Left renal pelvis (tissue), 4 donors: ENCODE measurements around the gene MPHOSPH9. TPM values are rescaled to one million over a fixed set of nuclear protein-coding genes. Genes with fewer than 3 reads are reported as not detected.

Source experiments
- DNase-seq, 4 donors: peaks; one replicate each; pipeline ENCODE4 v3.0.0-alpha.2; 2013; ENCODE audit warnings: low read depth in 4 of 4, low spot score in 3 of 4
- polyA plus RNA-seq, 4 donors: library from polyadenylated mRNA; unstranded; fragments of 120-200 nt; gene quantifications; one replicate each; pipeline ENCODE4 v1.2.1, GENCODE V29; 2013; ENCODE audit not compliant: insufficient read length in 4 of 4

The MPHOSPH9 gene
- polyA plus RNA-seq, 4 donors, result 26.5 to 34.8 (median 33.0) TPM

DNA sequence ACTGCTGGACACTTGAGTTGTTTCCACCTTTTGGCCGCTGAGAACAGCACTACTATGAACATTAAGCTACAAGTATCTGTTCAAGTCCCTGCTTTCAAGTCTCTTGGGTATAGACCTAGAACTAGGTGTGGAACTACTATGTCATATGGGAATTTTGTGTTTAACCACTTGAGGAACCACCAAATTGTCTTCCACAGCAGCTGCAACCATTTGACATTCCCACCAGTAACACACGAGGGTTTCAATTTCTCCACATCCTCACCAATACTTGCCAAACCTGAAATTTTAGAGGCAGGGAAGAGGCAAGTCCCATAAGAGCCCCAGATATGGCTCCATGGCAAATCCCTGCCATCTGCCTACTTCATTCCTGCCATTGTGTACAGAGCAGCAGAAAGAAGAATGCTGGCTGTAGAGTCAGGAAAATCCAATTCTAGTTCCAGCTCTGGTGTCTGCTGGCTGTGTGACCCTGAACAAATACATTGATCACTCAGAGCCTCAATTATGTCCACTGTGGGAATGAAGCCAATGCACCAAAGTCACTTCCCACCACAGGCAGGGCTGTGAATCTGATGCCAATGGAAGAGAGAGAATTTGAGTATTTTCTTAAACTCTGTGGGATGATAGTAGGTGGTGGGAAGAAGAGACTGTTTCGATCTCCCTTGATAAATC lies 99.9 kb downstream of the MPHOSPH9 start:
- no peak for DNase-seq

DNA sequence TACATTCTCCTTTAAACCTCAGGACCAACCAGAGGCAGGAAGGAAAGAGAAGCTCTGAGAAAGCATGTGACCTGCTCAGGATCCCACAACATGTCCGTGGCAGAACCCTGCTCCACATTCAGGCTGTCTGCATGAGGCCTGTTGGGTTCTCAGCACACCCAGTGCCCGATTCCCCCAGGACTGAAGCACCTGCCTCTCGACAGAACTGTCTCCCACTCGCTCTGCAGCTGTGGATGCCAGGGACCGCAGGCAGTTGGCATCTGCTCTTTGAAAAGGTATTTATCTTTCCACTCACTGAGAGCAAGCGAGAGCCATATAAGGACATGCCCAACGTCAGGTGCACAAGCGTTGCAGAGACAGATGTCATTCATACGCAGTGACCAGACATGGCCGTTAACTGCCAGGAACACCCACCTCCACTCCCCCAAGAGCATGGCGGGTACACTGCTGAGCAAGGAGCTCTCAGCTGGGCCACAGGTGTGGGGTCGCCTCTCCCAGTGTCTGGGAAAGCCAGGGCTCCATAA lies 101.0 kb downstream of the MPHOSPH9 start:
- DNase-seq, result no peak

DNA sequence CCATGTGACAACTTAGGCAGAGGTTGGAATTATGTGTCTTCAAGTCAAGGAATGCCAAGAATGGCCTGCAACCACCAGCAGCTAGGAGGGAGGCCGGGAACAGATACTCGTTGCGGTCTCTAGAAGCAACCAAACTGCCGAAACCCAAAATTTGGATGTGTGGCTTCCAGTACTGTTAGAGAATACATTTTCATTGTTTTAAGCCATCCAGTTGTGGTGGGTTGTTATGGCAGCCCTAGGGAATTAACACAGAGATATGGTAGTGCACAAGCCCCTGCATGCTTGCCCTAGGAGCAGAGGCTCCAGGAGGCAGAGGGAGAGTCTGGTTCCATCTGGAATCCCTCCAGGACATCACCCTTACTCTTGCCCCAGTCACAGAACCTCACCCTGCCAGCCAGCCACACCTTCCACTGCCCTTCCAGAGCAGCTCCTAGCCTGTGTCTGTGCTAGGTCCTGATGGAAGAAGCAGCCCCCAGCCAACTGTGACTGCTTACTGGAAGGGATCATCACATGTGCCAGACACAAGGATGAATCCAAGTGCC lies 101.6 kb downstream of the MPHOSPH9 start:
- no peak for DNase-seq

GRCh38 chr12:123129621-123130020 lies 103.3 kb downstream of the MPHOSPH9 start:
- no peak for DNase-seq

DNA sequence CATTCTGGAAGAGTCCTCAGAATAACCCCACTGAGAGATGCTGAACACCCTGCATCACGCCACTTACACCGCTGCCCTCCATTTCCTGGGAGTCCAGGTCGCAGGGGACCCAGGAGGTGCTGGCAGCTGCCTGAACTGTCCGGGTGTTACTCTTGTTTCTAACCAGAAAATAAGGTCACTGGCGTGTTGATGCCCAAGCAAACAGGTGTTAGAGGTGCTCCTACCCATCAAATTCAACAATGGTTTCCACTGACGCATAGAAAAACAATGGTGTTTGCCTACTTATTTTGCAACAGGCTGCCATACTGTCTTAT lies 105.8 kb downstream of the MPHOSPH9 start:
- DNase-seq, result no peak

- DNase-seq, result no peak
Observed at GRCh38 chr12:123126294-123127181, 106.4 kb downstream of the MPHOSPH9 start.

DNA sequence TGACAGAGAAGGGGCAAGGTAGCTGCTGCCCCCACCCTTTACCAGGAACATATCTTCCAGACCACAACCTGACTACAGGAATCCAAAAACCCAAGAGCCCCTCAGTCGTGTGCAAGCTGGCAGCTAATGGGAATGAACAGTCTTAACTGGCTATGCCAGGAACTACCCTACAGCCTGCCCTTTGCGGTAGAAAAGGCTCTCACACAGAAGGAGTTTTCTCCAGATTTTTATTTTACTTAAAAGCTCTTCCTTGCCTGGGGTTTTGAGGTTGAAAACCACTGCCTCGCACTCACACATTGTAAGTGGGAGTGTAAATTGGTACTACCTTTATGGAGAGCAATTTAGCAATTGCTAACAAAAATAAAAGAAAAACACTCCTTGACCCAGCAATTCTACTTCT lies 110.3 kb downstream of the MPHOSPH9 start:
- no peak for DNase-seq

DNA sequence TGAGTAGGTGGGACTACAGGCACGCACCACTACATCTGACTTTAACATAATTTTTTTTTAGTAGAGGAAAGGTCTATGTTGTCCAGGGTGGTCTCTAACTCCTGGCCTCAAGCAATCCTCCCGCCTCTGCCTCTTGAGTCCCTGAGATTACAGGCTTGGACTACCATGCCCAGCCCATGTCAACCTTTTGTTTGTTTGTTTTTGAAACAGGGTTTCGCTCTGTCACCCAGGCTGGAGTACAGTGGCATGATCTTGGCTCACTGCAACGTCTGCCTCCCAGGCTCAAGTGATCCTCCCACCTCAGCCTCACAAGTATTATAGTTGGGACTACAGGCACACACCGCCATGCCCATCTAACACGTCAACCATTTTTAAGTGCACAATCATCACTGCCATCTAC lies 111.3 kb downstream of the MPHOSPH9 start:
- DNase-seq, result no peak

DNA sequence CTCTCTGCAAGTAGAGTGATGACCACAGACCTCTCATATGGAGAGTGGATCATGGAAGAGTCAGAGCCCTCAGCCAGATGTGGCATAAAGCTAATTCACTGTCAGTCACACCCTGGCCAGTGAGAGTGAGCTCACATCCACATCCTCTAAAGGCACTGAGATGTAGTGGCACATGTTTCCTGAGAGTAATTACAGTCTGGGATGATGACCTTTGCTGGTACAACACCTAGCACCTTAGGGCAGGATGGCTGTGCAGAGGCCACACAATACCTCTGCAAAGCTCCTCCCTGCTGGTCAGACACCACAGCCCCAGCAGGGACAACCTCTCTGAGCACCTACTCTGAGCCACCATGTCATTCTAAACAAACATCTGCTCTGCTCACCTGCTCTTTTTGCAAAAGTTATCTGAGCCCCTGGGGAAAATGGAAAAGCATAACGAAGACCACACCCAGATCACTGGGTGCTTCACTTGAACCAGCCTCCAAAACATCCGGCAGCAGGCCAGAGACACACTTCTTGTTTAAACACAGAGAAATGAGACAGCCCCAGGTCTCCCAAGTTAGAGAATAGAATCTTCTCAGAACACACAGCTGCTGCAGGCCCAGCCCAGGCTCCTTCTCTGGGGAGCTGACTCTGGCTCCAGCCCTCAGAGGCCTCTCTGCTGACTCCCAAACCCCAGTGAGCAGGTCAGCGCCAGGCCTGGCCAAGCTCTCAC lies 112.3 kb downstream of the MPHOSPH9 start:
- no peak for DNase-seq

DNA sequence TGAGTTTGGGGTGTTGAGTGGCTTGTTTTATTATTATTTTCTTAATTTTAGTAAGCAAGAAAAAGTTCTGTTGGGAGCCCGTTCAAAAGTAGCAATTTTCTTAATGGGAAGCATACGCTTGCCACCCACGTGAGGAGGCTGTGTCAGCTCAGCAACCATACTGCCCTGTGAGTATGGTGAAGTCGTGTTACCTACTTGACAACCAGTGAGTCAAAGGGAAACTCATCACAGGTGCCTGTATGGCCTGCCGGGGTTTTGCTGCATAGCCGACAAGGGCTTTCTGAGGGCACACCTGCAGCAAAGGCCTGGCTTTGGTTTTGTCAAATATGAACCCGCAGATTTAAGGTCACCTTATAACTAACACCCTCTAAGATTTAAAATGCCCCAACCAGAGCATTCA lies 113.1 kb downstream of the MPHOSPH9 start:
- no peak for DNase-seq

DNA sequence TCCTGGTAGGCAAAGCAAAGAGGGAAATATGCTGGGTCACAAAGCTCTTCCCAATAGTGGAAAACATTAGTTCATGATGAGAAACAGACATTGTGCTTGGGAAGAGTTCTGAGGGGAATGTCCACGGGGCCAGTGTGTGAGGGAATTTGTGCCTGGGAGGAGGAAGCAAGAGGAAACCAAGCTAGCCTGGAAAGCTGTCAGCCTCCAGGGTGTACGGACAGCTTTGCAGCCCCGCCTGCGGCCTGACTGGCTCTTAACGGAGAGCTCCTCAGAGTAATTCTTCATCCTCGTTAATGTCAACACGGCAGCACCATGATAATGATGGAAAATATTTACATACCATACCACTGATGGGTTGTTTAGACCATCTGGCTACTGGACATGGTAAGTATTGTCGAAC lies 114.4 kb downstream of the MPHOSPH9 start:
- no peak for DNase-seq

DNA sequence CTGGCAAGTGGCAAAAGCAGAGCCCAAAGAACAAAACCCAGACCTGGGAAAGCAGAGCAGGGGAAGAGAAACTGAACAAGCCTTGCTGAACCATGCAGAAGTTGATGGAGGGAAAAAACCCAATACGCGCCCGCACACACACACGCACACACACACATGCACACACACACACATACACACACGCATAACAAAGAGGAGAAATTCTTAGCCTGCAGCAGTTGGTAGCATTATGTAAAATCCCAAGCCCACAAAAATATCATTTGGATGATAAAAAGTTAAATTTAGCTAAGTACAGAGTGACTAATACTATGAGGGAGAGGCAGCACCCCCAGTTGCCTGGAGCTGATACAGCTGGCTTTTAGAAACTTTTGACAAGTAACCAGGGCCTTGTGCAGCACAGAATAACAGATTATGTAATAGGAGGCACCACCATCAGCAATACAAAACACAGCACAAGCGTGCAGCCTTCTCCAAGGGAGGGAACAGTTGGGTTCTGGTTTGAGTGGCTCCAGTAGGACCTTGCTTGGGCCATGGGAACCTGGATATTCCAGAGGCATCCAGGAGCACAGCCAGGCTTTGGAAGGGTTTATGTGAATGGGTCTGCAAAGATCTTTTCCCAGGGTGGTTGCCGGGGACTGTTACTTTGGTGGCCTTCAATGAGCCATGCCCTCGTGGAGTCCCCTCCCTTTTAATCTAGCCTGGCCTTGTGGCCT lies 117.4 kb downstream of the MPHOSPH9 start:
- DNase-seq, result no peak

DNA sequence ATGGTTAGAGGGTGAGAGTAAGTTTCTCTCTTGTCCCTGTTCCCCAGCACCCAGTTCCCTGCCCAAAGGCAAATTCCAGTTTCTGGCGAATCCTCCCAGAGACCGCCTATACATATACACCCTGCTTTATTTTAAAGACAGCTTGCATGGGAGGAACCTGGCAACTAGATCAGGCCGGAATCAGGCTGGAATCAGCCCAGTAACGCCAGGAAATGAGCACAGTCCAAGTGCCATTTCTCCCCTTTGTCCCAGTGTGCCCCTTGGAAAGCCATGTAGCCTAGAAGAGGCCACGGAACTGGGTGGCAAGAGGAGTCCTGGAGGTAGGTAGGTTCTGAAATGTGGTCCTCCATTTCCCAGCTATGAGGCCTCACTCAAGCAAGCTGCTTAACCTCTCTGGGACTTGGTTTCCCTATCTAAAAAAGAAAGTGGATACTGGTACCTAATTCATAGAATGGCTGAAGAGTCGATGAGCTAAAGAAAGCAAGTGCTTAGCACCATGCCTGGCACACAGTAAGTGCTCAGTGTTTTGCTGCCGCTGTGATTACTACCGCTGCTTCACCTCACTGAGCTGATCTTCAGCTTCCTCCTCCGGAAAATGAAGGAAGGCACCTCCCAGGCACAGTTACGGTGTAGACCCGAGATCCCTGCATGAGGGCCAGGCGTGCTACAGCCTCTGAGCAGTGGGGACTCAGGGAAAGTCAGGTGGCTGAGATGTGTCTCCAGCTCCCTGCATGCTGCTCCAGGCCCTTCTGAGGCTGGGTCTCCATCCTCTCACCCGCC lies 118.4 kb downstream of the MPHOSPH9 start:
- no peak for DNase-seq

DNA sequence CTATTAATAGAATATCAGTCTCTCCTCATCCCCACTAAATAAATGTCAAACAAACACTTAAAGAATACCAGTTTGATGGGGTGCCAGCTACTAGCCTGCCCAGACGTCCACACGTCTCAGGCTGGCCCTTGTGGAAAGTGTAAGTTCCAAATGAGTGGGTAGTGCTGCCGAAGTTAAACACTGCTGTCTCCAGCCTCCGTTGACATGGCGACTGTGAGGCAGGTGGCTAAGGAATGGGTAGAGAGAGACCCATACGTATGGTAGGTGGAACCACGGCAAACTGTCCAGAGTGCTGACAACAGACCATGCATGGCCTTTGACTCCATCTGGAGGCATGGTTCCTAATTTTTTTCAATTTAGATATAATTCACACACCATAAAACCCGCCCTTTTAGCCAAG lies 119.9 kb downstream of the MPHOSPH9 start:
- DNase-seq, result no peak

- no peak for DNase-seq
Observed at GRCh38 chr12:123111498-123112165, 121.3 kb downstream of the MPHOSPH9 start.

GRCh38 chr12:123109319-123109772 lies 123.6 kb downstream of the MPHOSPH9 start:
- no peak for DNase-seq

DNA sequence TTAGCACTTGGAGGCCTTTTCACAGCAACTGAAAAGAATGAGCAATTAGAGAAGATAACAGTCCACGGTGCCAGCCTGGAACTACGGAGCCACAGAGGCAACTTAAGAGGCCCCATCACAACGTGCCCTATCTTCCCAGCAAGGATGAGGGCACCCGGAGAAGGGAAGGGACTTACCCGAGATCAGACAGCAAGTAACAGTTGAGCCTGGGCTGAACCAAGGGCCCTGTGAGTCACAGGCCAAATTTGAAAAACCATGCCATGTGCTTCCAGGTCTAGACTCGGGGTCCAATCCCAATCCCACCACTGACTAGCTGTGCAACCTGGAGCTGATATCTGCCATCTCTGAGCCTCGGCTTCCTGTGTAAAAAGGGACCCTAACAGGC lies 124.3 kb downstream of the MPHOSPH9 start:
- DNase-seq, result no peak

- no peak for DNase-seq
Observed at GRCh38 chr12:123107926-123108681, 124.8 kb downstream of the MPHOSPH9 start.
